ENCODE results near the gene NLRC5.

The NLRC5 gene

DNA sequence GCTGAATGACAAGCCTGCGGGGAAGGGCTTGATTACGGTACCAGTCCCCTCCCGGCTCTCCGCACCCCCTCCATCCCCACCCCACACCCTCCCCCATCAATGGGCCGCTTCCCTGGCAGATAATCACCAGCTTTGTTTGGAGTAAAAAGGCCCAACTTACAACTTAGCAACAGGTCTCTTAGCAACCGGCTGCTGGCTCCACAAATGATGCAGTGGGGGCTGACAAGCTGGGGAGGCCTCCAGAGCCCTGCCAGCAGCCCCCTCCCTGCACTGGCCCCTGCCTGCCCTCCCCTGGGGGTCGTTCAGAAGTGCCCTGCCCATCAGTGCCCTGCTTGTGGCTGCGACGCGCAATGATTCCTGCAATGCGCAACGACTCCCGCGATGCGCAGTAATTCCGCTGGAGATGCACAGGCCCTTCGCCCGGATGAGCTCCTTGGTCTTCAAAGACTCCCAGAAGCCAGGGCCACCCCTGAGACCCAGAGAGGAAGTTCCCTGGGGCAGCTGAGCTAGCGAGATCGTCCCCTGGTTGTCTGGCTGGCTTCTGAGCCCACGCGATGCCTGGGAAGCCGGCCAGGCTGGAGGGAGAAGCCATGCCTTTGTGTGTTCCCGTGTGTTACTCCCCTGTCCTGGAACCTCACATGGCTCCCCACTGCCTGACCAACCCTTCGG is 126.3 kb downstream of the NLRC5 start:
- no peak for DNase-seq (ENCODE audit: extremely low read depth in 1 of 2, low read depth in 1 of 2)

DNA sequence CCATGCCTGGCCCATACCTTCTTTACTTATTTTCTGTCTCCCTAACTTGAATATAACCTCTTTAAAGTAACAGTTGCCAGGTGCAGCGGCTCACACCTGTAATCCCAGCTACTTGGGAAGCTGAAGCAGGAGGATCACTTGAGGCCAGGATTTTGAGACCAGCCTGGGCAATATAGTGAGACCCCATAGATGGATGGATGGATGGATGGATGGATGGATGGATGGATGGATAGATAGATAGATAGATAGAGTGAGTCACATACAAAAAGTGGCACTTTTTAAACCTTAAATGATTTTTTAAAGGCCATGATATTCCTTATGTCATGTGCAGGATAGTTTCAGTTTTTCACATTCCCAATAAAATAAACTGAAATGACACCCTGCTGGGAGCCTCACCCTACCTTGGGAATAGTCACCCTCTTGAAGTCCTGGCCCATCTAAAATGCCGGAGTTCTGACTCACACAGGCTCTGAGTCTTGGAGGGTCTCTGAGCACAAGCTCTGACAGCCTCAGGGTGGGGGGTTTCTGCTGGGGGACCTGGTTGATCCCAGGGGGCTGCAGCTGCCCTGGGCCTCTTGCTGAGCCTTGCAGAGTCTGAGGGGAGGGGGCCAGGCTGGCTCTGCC is 129.2 kb downstream of the NLRC5 start:
- DNase-seq (ENCODE audit: extremely low read depth in 1 of 2, low read depth in 1 of 2) = no peak

DNA sequence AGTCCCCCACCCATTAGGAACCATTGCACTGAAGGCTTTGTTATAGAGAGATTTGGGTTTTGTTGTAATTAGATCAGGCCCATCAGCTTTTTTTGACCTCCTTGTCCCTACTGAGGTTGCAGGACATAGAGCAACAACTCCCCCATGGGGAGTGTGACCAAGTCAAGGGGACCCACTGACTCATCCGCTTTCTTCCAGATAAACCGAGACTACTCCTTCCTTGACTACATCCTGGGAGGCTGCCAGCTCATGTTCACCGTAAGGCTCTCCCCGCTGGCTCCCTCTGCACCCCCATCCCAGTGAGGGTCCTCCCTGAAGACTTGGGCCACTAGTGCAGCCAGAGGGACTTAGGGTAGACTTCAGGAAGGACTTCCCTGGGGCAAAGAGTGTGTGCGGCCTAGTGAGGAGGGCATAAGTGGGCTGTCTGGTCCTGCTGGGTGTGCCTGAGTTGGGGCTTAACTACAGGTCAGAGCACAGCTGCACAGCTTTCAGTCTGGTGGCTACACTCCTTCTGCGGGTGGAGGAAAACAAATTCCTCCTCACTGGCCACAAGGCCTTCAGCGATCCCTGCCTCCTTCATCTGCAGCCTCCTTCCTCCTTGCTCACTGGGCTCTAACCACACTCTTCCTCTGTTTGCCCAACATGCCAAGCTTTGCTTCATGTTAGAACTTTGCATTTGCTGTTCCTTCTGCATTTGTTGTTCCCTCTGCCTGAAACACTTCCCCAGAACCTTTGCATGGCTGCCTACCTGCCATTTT is 134.0 kb downstream of the NLRC5 start:
- no peak for DNase-seq (ENCODE audit: extremely low read depth in 1 of 2, low read depth in 1 of 2)

DNA sequence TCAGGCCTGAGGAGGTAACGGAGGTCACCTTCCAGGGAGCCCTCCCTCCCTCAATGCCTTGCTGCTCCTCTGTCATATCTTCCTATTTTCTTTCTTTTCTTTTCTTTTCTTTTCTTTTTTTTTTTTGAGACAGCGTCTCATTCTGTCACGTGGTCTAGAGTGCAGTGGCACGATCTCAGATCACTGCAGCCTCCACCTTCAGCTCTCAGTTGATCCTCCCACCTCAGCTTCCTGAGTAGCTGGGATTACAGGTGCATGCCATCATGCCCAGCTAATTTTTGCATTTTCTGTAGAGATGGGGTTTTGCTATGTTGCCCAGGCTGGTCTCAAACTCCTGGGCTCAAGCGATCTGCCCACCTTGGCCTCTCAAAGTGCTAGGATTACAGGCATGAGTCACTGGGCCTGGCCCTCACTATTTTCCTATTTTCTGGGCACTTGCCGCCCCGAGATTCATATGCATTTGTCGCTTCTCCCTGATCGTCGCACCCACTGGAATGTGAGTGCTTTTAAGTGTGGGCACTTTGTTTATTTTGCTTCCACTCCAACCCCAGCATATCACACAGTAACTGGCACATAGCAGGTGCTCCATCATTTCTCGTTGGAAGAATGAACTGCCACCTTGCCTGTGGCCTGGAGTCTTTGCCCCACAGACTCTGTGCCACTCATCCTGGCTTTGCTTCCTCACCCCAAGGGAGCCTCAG is 134.8 kb downstream of the NLRC5 start:
- DNase-seq (ENCODE audit: extremely low read depth in 1 of 2, low read depth in 1 of 2) = no peak

DNA sequence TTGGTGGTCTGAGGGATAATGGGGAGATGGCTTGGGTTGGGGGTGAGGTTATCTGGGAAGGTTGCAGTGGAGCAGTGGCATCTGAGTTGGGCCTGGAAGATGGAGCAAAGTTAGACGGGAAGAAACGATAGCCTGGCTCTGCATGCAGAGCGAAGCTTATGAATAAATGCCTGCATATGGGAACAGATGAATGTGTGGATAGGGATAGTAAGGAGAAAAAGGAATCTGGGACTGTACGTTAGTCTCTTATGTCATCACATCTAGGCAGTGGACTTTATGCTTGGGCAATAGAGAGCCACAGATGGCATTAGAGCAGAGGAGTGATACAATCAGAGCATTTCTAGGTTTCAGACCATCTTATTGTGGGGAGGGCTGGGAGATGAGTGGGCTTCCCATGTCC is 136.0 kb downstream of the NLRC5 start:
- DNase-seq (ENCODE audit: extremely low read depth in 1 of 2, low read depth in 1 of 2) = no peak

DNA sequence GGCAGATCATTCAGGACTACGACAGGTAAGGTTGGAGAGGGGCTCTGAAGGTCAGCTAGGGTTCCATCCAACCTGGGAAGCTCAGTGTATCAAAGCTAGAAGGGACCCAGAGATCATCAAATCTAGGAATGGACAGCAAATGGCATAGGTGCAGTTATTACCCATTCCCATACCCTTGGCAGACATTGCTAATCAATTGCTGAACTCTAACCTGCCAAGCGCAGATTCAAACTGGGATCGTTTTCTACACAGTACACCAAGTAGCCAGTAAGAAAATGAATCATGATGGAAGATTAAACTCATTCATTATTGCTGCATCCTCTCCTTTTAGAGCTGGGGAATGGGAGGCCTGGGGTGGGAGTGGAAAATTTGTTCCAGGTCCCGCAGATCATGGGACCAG is 136.6 kb downstream of the NLRC5 start:
- DNase-seq (ENCODE audit: extremely low read depth in 1 of 2, low read depth in 1 of 2) = no peak

DNA sequence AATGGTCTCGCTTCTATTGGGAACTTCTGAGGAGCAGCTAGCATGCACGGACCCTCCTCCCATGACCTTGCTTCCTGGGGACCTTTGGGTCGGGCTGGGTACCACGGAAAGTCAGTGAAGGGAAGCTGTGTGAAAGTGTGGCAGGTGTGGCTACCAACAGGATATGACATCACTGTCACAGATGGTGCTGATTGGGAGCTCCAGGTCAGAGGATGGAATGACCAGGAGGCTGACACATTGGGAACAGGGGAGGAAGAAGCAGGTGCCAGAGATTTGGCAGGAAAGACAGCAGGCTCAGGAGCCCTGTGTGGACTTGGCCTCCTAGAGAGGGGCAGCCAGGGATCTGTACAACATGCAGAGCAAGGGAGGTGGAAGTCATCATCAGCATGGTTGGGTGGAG is 137.1 kb downstream of the NLRC5 start:
- no peak for DNase-seq (ENCODE audit: extremely low read depth in 1 of 2, low read depth in 1 of 2)

DNA sequence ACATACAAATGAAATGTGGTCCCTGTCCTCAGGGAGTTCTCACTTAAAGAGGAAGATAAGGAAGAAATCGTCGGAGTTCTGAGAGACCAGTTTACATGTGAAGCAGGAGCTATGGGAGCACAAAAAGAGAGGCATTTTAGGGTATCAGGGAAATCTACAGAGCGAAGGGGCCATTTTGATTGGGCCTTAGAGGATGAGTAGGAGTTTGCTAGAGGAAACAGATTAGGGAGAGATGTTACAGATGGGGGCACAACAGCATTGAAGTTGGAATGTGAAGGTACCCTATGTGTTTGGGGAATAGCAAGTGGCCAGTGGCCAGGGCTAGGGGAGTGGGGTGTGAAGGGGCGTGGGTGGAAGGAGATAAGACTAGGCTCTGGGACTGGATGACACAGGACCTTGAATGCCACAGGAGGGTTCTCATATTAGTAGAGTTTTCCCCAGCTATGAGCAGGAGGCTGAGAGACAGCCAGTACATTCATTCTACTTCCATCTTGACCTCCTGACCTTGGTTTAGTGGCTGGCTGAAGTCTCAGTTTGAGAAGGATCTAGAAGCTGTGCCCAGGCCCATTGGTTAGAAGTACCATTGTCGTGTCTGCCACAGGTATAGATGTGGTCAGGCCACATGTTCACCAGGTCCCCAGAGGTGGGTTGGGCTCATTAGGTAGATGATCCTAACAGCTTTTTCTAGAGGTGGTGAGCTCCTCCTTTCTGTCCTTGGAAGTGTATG is 137.8 kb downstream of the NLRC5 start:
- DNase-seq (ENCODE audit: extremely low read depth in 1 of 2, low read depth in 1 of 2) = no peak

DNA sequence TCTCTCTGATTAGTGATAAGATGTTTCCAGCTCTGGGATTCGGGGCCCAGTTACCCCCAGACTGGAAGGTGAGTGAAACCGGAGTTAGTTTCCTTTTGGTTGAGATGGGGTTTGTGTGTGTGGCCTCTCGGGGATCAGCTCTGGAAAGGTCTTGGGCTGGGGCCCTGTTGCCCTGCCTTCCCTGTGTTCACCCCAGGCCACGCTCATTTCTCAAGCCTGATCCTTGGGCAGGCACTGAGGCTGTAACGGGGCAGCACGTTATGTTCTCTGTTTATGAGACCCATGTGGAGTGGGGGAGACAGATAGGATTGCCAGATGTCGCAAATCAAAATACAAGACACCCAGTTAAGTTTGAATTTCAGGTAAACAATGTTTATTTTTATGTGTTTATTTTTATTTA is 138.5 kb downstream of the NLRC5 start:
- no peak for DNase-seq (ENCODE audit: extremely low read depth in 1 of 2, low read depth in 1 of 2)

DNA sequence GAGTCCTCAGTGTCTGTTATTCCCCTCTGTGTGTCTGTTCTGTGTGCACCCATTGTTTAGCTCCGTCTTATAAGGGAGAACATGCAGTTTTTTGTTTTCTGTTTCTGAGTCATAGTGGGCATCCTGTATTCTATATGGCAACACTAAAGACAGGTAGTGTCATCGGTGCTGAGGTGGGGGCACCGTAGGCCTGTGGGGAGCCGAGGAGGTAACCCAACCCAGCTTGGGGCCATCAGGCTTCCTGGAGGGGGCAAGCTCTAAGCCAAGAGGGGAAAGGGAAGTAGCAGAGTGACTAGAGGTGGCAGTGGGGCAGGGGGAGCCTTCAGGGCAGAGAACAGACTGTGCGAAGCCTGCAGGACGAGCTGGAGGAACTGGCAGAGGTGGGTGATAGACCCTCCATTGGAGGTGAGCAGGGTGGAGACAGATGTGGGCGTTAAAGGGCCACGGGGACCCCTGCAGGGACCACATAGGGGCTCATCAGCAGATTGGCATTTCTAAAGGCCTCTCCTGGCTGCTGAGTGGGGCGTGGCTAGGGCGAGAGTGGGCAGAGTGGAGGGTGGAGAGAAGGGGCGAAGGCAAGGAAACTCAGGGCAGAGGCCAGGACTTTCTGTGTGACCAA is 139.5 kb downstream of the NLRC5 start:
- peak in 1 of 2 donors; percentile 62 for DNase-seq (ENCODE audit: extremely low read depth in 1 of 2, low read depth in 1 of 2)

DNA sequence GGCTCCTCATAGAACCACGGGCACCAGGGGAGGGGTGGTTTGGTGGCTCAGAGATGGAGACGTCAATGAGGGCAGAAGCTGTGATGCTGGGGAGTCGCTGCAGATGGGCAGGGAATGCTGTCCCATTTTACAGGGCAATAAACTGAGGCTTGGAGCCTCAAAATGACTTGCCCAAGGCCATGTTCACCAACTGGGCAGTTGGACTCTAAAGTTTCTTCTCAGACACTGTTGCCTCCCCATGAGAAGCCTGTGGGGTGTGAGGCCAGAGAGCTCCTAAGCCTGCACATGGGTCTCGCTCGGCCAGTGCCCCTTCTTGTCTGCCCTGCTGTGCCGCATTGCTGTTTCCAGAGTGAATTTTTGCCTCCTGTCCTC is 141.6 kb downstream of the NLRC5 start:
- DNase-seq (ENCODE audit: extremely low read depth in 1 of 2, low read depth in 1 of 2) = no peak

DNA sequence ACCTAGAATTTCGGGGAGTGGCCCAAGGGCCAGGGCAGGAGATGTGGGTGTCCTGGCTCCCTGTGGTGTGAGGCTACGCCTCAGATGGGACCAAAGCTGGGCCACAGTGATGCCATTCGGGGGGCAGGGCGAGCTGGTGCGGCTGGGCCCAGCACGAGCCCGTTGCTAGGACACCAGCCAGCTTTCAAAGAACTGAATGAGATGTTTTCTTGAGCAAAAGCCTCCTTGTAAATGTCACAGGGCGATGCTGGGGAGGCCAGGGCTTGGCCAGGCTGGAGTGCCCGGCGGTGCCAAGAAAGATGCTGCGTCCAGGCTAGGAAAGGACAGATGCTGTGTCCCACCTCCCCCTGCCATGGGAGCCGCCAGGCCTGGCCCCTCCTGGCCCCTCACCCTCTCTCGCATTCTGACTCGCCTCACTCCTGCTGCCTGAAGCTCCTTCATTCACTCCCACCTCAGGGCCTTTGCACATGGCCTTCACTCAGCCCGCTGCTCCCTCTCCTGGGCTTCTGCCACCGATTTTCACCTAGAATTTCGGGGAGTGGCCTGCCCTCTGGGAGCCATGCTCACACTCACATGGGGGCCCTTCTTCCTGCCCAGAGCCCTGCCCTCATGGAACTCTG is 142.1 kb downstream of the NLRC5 start:
- no peak for DNase-seq (ENCODE audit: extremely low read depth in 1 of 2, low read depth in 1 of 2)

DNA sequence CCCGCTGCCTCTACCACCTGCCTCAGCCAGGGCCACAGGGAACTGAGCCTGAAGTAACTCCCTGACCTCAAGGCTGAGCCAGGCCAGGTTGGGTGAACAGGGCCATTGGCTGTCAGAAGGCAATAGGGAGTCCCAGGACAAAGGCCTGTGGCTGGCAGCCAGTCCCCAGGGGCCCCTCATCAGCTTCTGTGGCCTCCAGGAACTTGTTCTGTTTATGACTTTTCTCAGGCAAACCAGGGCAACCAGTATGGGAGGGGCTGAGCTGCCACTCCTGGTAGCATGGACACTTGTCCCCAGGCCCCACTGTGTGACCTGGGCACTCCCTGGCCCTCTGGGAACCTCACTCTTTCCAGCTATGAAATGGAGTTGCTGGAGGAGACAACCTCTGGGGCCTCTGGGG is 143.1 kb downstream of the NLRC5 start:
- no peak for DNase-seq (ENCODE audit: extremely low read depth in 1 of 2, low read depth in 1 of 2)

DNA sequence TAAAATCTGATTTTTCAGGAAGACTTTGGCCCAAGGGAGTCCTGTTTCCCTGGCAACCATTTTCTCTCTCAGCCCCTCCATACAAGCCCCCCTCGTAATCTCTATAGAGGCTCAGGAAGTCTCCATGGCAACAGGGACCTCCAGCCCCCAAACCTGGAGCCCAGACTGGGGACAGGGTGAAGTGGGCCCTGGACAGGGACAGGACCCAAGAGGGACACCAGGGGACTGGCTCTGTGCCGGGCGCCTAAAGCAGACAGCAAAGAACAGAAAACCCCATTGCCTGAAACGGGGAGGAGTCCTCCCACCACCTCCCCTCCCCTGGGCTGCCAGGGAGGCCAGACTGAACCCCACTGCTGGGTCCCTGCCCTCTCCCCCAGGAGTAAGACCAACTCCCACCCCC is 143.7 kb downstream of the NLRC5 start:
- DNase-seq (ENCODE audit: extremely low read depth in 1 of 2, low read depth in 1 of 2) = no peak
